Stimulated activated CD4-positive, alpha-beta T cell treated with anti-CD3 and anti-CD28 coated beads, Interleukin-2, amount 100 ng/mL, for 24 hours (primary cell): ENCODE data around the gene SCAI.
"Not testable (repeated sequence)": the region's sequence is repeated elsewhere in the genome, so short reads cannot be mapped to it uniquely, and the experiment has no call there.

Source experiments
- DNase-seq, 2 donors: peaks; one replicate each; pipeline ENCODE4 v3.0.0-alpha.2; 2020

Gene SCAI

GRCh38 chr9:125147401-125147951, 4.1 kb upstream of the SCAI start:
- no peak for DNase-seq

GRCh38 chr9:125146247-125146646, 2.9 kb upstream of the SCAI start:
- no peak for DNase-seq

- DNase-seq: no peak
These were observed 2.1 kb upstream of the SCAI start for GRCh38 chr9:125145425-125145824.

- peak in 1 of 2 donors; percentile 21 for DNase-seq
These were observed 560 bp downstream of the SCAI start for GRCh38 chr9:125142560-125143376.

- no peak for DNase-seq
These were observed 1.6 kb downstream of the SCAI start for GRCh38 chr9:125141751-125142150.

GRCh38 chr9:125141251-125141650, 2.1 kb downstream of the SCAI start:
- no peak for DNase-seq

GRCh38 chr9:125140576-125140975, 2.8 kb downstream of the SCAI start:
- DNase-seq: no peak

- DNase-seq: no peak
These were observed 6.1 kb downstream of the SCAI start for GRCh38 chr9:125137200-125137599.

GRCh38 chr9:125134976-125135375, 8.4 kb downstream of the SCAI start:
- no peak for DNase-seq

- DNase-seq: no peak
These were observed 9.7 kb downstream of the SCAI start for GRCh38 chr9:125133403-125134329.

GRCh38 chr9:125131778-125132177, 11.6 kb downstream of the SCAI start:
- no peak for DNase-seq

GRCh38 chr9:125126019-125126746, 17.1 kb downstream of the SCAI start:
- DNase-seq: peak; percentile 64 to 68

- DNase-seq: no peak
These were observed 17.8 kb downstream of the SCAI start for GRCh38 chr9:125125523-125125922.

GRCh38 chr9:125121146-125121545, 22.2 kb downstream of the SCAI start:
- no peak for DNase-seq

- no peak for DNase-seq
These were observed 23.6 kb downstream of the SCAI start for GRCh38 chr9:125119643-125120286.

GRCh38 chr9:125118696-125119095, 24.6 kb downstream of the SCAI start:
- not testable (repeated sequence) for DNase-seq

- not testable (repeated sequence) for DNase-seq
These were observed 28.8 kb downstream of the SCAI start for GRCh38 chr9:125114503-125114902.

- DNase-seq: no peak
These were observed 32.9 kb downstream of the SCAI start for GRCh38 chr9:125110464-125110863.

GRCh38 chr9:125108541-125108940, 34.8 kb downstream of the SCAI start:
- DNase-seq: not testable (repeated sequence)

- DNase-seq: no peak
These were observed 36.9 kb downstream of the SCAI start for GRCh38 chr9:125106285-125106893.

- DNase-seq: no peak
These were observed 39.4 kb downstream of the SCAI start for GRCh38 chr9:125103770-125104460.
